SU-DHL-6 (cell line): Measurements from ENCODE around the gene CAPN5.

Experiments used
- H2AFZ ChIP-seq: fragments of 200-600 bp; sonication (generic); 2 replicates; pipeline ENCODE4 v1.6.1; 2014; ENCODE audit warnings: low read depth, mild to moderate bottlenecking, moderate library complexity, mixed read lengths, antibody characterized with exemption, low read length; ENCODE audit not compliant: severe bottlenecking
- H3F3A ChIP-seq: fragments of 200-600 bp; shearing (Covaris generic); 2 replicates; pipeline ENCODE4 v1.6.0; 2016; ENCODE audit warnings: antibody characterized with exemption, mild to moderate bottlenecking; ENCODE audit not compliant: insufficient read depth
- H3K27ac ChIP-seq: fragments of 200-600 bp; sonication (generic); 2 replicates; pipeline ENCODE4 v1.5.1; 2016; ENCODE audit warnings: low read depth, mild to moderate bottlenecking, low read length, moderate library complexity, mixed read lengths
- H3K27me3 ChIP-seq: fragments of 200-600 bp; sonication (generic), shearing (Covaris generic); 2 replicates; pipeline ENCODE4 v1.6.0; 2014; ENCODE audit warnings: mild to moderate bottlenecking, low read length
- H3K36me3 ChIP-seq: fragments of 200-600 bp; sonication (generic); 2 replicates; pipeline ENCODE4 v1.6.1; 2014; ENCODE audit warnings: mild to moderate bottlenecking, low read length, mixed read lengths
- H3K4me2 ChIP-seq: fragments of 300-600, 200-600 bp; shearing (Covaris generic), sonication (generic); 2 replicates; pipeline ENCODE4 v1.6.0; 2014; ENCODE audit warnings: low read length, low read depth, mild to moderate bottlenecking; ENCODE audit not compliant: poor library complexity, severe bottlenecking
- H3K4me3 ChIP-seq: fragments of 200-600 bp; sonication (generic); 2 replicates; pipeline ENCODE4 v1.5.1; 2014; ENCODE audit warnings: antibody characterized with exemption, low read length, mild to moderate bottlenecking, mixed read lengths; ENCODE audit not compliant: insufficient read depth, poor library complexity, severe bottlenecking
- H3K79me2 ChIP-seq: fragments of 200-600 bp; sonication (generic); 2 replicates; pipeline ENCODE4 v1.6.1; 2014; ENCODE audit warnings: mild to moderate bottlenecking, low read length, moderate library complexity; ENCODE audit not compliant: insufficient read depth
- H3K9ac ChIP-seq: fragments of 200-600 bp; sonication (generic); 2 replicates; pipeline ENCODE4 v1.7.0; 2014; ENCODE audit warnings: mild to moderate bottlenecking, low read length
- H3K9me2 ChIP-seq: fragments of 200-600 bp; sonication (generic); replicated peaks from 2 replicates; pipeline ENCODE4 v1.6.1; 2014; ENCODE audit warnings: low read length; ENCODE audit not compliant: insufficient read depth
- H3K9me3 ChIP-seq: fragments of 200-600 bp; sonication (generic); 2 replicates; pipeline ENCODE4 v1.6.1; 2014; ENCODE audit warnings: low read length, mixed read lengths; ENCODE audit not compliant: insufficient read depth
- H4K20me1 ChIP-seq: fragments of 200-600 bp; sonication (generic); 2 replicates; pipeline ENCODE4 v1.6.1; 2014; ENCODE audit warnings: low read depth, mild to moderate bottlenecking, antibody characterized with exemption, low read length, moderate library complexity, mixed read lengths
- EZH2phosphoT487 ChIP-seq: fragments of 200-600 bp; sonication (generic), shearing (Covaris generic); conservative IDR thresholded peaks from 2 replicates; pipeline ENCODE4 v1.6.1; 2018; ENCODE audit warnings: mild to moderate bottlenecking, antibody characterized with exemption, low read length, moderate library complexity, mixed read lengths
- TF ChIP-seq, protein P1 (sequence below): fragments of 200-600 bp; sonication (generic); IDR thresholded peaks from one replicate; pipeline ENCODE4 v1.5.1; 2017; ENCODE audit warnings: antibody characterized with exemption, mild to moderate bottlenecking, low read length, moderate library complexity; ENCODE audit not compliant: insufficient read depth, poor library complexity, severe bottlenecking

The CAPN5 gene

DNA sequence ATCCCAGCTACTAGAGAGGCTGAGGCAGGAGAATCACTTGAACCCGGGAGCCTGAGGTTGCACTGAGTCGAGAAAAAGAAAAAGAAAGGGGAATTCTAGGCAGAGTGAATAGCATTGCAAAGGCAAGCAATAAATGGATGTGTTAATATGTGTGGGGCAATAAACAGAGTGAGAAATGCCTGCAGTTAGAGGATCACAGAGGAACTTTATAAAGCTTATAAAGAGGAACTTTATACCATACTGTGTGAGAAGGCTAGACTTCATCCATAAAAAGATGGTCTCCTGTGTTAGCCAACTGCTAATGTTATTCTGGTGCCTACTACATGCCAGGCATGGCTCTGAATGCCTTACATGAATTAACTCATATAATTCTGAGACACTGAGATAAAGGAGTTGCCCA, 31.7 kb upstream of the CAPN5 start:
- Histone ChIP-seq H3K4me3 (no peak overlapping the region), H3K4me2 (no peak overlapping the region), H3K27ac (no peak overlapping the region), H3K79me2 (no peaks in the 10 kb centered on the region), H3F3A (no peaks in the 10 kb centered on the region), H4K20me1 (no peaks in the 10 kb centered on the region), H3K9me3 (no peaks in the 10 kb centered on the region), H3K27me3 (no peaks in the 10 kb centered on the region), H3K9me2 (no peaks in the 10 kb centered on the region), H3K36me3 (no peaks in the 10 kb centered on the region), H3K9ac (no peak overlapping the region), H2AFZ (no peak overlapping the region)
- TF ChIP-seq EZH2phosphoT487, result no peak
- TF ChIP-seq, protein P1, sequence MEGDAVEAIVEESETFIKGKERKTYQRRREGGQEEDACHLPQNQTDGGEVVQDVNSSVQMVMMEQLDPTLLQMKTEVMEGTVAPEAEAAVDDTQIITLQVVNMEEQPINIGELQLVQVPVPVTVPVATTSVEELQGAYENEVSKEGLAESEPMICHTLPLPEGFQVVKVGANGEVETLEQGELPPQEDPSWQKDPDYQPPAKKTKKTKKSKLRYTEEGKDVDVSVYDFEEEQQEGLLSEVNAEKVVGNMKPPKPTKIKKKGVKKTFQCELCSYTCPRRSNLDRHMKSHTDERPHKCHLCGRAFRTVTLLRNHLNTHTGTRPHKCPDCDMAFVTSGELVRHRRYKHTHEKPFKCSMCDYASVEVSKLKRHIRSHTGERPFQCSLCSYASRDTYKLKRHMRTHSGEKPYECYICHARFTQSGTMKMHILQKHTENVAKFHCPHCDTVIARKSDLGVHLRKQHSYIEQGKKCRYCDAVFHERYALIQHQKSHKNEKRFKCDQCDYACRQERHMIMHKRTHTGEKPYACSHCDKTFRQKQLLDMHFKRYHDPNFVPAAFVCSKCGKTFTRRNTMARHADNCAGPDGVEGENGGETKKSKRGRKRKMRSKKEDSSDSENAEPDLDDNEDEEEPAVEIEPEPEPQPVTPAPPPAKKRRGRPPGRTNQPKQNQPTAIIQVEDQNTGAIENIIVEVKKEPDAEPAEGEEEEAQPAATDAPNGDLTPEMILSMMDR, result no peak

DNA sequence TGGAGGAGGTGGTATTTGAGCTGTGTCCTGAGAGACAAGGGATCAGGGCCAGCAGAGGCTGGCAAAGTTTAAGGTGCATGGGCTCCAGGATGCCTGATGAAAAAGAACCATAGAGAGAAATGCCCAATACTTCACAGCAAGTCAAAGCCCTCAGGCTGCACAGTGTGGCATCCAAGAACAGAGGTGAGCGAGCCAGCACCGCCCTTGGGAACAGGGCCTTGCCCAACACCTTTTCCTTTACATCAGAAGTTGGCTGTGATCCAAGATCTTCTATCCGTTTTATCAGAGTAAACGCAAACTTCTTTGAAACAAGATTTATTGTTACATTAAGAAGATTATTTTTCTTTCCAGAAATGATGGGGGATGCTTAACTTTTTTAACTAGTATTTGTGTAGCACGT, 31.2 kb upstream of the CAPN5 start:
- TF ChIP-seq EZH2phosphoT487, result no peak
- TF ChIP-seq, protein P1, result no peak
- no peak overlapping the region for H3K27ac ChIP-seq

DNA sequence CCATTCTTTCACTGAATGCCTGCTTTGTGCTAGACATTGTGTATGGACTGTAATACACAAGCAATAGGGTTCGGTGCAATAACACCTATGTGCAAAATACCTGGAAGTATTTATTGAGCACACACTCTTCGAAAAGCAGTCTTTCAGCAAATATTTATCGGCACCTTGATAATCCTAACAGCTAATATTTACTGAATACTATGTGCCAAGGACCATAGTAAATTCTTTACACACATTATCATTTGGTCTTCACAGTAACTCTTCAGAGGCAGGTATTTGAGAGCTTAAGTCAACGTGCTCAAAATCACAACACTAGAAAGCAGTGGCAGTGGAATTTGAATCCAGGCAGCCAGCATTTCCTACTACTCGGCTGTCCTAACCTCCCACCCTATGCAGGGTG, 30.4 kb upstream of the CAPN5 start:
- Histone ChIP-seq H3K27me3 (no peaks in the 10 kb centered on the region), H3K36me3 (no peaks in the 10 kb centered on the region), H3K9me3 (no peaks in the 10 kb centered on the region), H3K4me3 (no peak overlapping the region), H3K4me2 (no peak overlapping the region), H2AFZ (no peak overlapping the region), H4K20me1 (no peaks in the 10 kb centered on the region), H3F3A (no peaks in the 10 kb centered on the region), H3K9ac (no peak overlapping the region), H3K9me2 (no peaks in the 10 kb centered on the region), H3K79me2 (no peaks in the 10 kb centered on the region), H3K27ac (no peak overlapping the region)
- TF ChIP-seq, protein P1, result no peak
- TF ChIP-seq EZH2phosphoT487, result no peak

More for the DNA sequence above, 31.2 kb upstream of the CAPN5 start:
- Histone ChIP-seq H4K20me1 (no peaks in the 10 kb centered on the region), H3K9me2 (no peaks in the 10 kb centered on the region), H3K9ac (no peak overlapping the region), H3F3A (no peaks in the 10 kb centered on the region), H3K36me3 (no peaks in the 10 kb centered on the region), H3K9me3 (no peaks in the 10 kb centered on the region), H3K4me2 (no peak overlapping the region), H3K79me2 (no peaks in the 10 kb centered on the region), H3K27me3 (no peaks in the 10 kb centered on the region), H3K4me3 (no peak overlapping the region), H2AFZ (no peak overlapping the region)
